Aorta (tissue), 5 donors: Measurements from ENCODE around the gene SAMD4A. TPM values are rescaled to one million over a fixed set of nuclear protein-coding genes. Genes with fewer than 3 reads are reported as not detected.

Experiments used
- ATAC-seq: fragments of 200-7000 bp; cut with Tn5 transposase; one replicate; pipeline ENCODE4 v1.9.1; 2022; ENCODE audit warnings: moderate library complexity; ENCODE audit not compliant: low FRiP score
- DNase-seq, 2 donors: peaks; one replicate each; pipeline ENCODE4 v3.0.0-alpha.2; 2020
- H3K27ac ChIP-seq, 2 donors: one replicate each; pipeline ENCODE4 v1.5.1; 2013; ENCODE audit warnings: low read length in 2 of 2, mild to moderate bottlenecking in 2 of 2, moderate library complexity in 2 of 2, control low read depth in 1 of 2, inconsistent platforms in 1 of 2, low read depth in 1 of 2
- H3K27me3 ChIP-seq, 2 donors: one replicate each; pipeline ENCODE4 v1.6.1; 2013; ENCODE audit warnings: control low read depth in 1 of 2, low read length in 1 of 2, mild to moderate bottlenecking in 1 of 2, moderate library complexity in 1 of 2; ENCODE audit not compliant: insufficient read depth in 2 of 2, control insufficient read depth in 1 of 2
- H3K36me3 ChIP-seq, 2 donors: one replicate each; pipeline ENCODE4 v1.6.1; 2013; ENCODE audit warnings: control low read depth in 1 of 2, low read length in 1 of 2, mild to moderate bottlenecking in 1 of 2; ENCODE audit not compliant: insufficient read depth in 2 of 2, control insufficient read depth in 1 of 2
- H3K4me1 ChIP-seq, 2 donors: one replicate each; pipeline ENCODE4 v1.6.1; 2013; ENCODE audit warnings: low read length in 2 of 2, control low read depth in 1 of 2, mild to moderate bottlenecking in 1 of 2, moderate library complexity in 1 of 2; ENCODE audit not compliant: insufficient read depth in 2 of 2, control insufficient read depth in 1 of 2
- H3K4me3 ChIP-seq, 2 donors: one replicate each; pipeline ENCODE4 v1.5.1; 2013; ENCODE audit warnings: low read length in 2 of 2, control low read depth in 1 of 2, mild to moderate bottlenecking in 1 of 2
- H3K9me3 ChIP-seq: one replicate; pipeline ENCODE4 v1.6.1; 2013; ENCODE audit warnings: mild to moderate bottlenecking, low read length; ENCODE audit not compliant: control insufficient read depth
- WGBS, 2 donors: extraction: QIAGEN DNeasy Blood & Tissue Kit; methylation state at CpG; one replicate each; pipeline ENCODE4 v1.1.7; 2013; 5-methylcytosine and 5-hydroxymethylcytosine counted together
- intact Hi-C, 2 donors: fragments of 100-400 bp; cut with DNase I; formaldehyde crosslinking; loops; one replicate each; pipeline versions ENCODE4 v1.14.2 to v1.15.0; 2022
- polyA plus RNA-seq, 2 donors: library from polyadenylated mRNA; stranded (reverse); fragments of 200-250 nt; gene quantifications; one replicate each; pipeline ENCODE4 v1.2.3, GENCODE V29; 2013
- total RNA-seq, 2 donors: library from RNA; stranded (reverse); fragmentation: NEBNext Ultra II Directional; extraction: Animal tissue kit (Norgen Biotek cat#: 25700); gene quantifications; one replicate each; pipeline ENCODE4 v1.2.1, GENCODE V29; 2021
- donor health status: healthy with polysubstance abuse.
- donor health status: Bipolar disorder and iron deficiency.
- donor health status: DM: no; HTN: no; CAD: no.
- donor health status: DM: no; HTN: no; CAD: no.
- donor health status: DM: yes; HTN: yes; CAD: no.

Gene SAMD4A
- total and polyA plus RNA-seq, 4 donors = 18.8 to 386 (median 102) TPM

- Histone ChIP-seq H3K4me3 (no peak overlapping the region), H3K36me3 (peaks cover 0 to 2% of the 10 kb centered on the region in 2 donors), H3K27ac (peak overlapping the region; percentile 8 to 92), H3K4me1 (peaks cover 3 to 10% of the 10 kb centered on the region in 2 donors), H3K27me3 (no peaks in the 10 kb centered on the region), H3K9me3 (no peaks in the 10 kb centered on the region)
- ATAC-seq = no peak
- intact Hi-C loops = loop anchor here (2.0 to 5.0 kb wide), 2 partner anchors 33 kb away; no protein-coding TSS in a partner anchor
- DNase-seq = peak in 1 of 2 donors; percentile 58
- WGBS, 2 donors = 54 to 56% methylated on average over 11 of the region's 11 CpGs
These were observed 87.0 kb downstream of the SAMD4A start for GRCh38 chr14:54653712-54654469.

DNA sequence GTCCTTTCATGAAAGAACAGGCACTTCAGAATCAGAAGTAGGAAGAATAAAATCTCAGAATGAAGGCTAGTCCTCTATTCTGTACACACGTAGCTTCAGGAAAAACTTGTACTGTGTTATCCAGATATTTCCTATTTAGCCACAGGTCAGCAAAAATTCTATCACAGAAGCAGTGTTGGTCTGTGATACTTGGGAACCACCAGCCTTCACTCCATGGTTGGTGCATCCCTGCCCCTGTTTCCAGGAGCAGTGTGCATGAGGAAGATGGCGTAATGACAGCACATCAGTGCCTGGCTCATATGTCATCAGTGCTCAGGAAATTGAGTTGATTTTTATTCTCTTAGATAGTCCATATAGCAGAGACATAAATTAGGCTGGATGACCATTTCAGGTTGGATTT is 87.7 kb downstream of the SAMD4A start:
- DNase-seq = no peak
- H3K36me3 ChIP-seq = no peaks in the 10 kb centered on the region
- no peak for ATAC-seq
- H3K4me1 ChIP-seq = peaks cover 3% of the 10 kb centered on the region in 2 donors
- no peaks in the 10 kb centered on the region for H3K9me3 ChIP-seq
- no peak overlapping the region for H3K4me3 ChIP-seq
- WGBS, 2 donors = 62 to 63% methylated on average over 2 of the region's 2 CpGs
- H3K27ac ChIP-seq = peak overlapping the region; percentile 6 to 54
- intact Hi-C loops = loop anchor here in 1 of 2 donors (5.0 kb wide), 1 partner anchor 33 kb away; no protein-coding TSS in a partner anchor
- no peaks in the 10 kb centered on the region for H3K27me3 ChIP-seq

DNA sequence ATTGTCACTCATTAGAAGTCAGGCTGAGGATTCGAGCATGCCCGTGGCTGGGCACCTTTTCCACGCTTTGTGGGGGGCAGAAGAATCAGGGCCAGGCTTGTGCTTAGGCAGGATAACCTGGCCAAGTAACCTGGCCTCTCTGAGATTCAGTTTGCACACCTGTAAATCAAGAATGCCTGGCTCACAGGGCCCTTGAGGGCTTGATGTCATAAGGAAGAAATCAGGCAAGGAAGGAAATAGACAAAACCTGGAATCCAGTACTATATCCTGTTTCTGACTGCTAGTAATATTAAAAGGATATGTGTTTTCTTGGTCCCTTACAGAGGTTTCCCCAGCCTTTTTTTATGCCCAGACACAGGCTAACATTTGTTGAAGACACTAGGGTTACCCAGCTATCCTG is 91.9 kb downstream of the SAMD4A start:
- ATAC-seq (no peak), DNase-seq (no peak)
- Histone ChIP-seq H3K27ac (no peak overlapping the region), H3K27me3 (no peaks in the 10 kb centered on the region), H3K4me1 (peaks cover 0 to 7% of the 10 kb centered on the region in 2 donors), H3K4me3 (no peak overlapping the region), H3K36me3 (peaks cover 0 to 3% of the 10 kb centered on the region in 2 donors), H3K9me3 (no peaks in the 10 kb centered on the region)
- intact Hi-C loops = no loop called here
- 90 to 97% methylated on average over 3 of the region's 3 CpGs for WGBS, 2 donors

DNA sequence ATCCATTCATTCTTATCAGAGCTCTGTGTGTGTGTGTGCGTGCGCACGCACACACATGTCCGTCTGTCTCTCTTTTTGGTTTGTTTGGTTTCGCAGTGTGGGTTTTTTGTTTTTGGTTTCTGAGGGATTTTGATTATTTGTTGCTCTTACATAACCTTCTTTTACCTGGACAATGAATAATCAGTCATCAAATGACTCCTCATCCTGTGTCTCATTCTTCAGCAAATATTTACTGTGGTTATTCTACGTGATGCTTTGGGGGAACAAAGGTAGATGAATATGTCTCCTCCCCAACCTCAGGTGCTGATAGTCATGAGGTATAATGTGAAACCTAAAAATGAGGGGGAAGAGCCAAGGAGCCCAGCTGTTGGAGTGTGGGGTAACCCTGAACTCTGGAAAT is 92.4 kb downstream of the SAMD4A start:
- ATAC-seq = no peak
- peaks cover 0 to 7% of the 10 kb centered on the region in 2 donors for H3K4me1 ChIP-seq
- DNase-seq = no peak
- H3K27me3 ChIP-seq = no peaks in the 10 kb centered on the region
- peaks cover 0 to 3% of the 10 kb centered on the region in 2 donors for H3K36me3 ChIP-seq
- H3K4me3 ChIP-seq = no peak overlapping the region
- intact Hi-C loops = no loop called here
- WGBS, 2 donors = 80 to 81% methylated on average over 6 of the region's 6 CpGs
- no peaks in the 10 kb centered on the region for H3K9me3 ChIP-seq
- no peak overlapping the region for H3K27ac ChIP-seq

- ATAC-seq (no peak), DNase-seq (no peak)
- Histone ChIP-seq H3K27ac (no peak overlapping the region), H3K4me1 (peaks cover 0 to 7% of the 10 kb centered on the region in 2 donors), H3K4me3 (no peak overlapping the region), H3K36me3 (peaks cover 0 to 3% of the 10 kb centered on the region in 2 donors), H3K27me3 (no peaks in the 10 kb centered on the region), H3K9me3 (no peaks in the 10 kb centered on the region)
- WGBS, 2 donors = 66 to 67% methylated on average over 4 of the region's 4 CpGs
- intact Hi-C loops = no loop called here
These were observed 93.7 kb downstream of the SAMD4A start for GRCh38 chr14:54660604-54661111.

DNA sequence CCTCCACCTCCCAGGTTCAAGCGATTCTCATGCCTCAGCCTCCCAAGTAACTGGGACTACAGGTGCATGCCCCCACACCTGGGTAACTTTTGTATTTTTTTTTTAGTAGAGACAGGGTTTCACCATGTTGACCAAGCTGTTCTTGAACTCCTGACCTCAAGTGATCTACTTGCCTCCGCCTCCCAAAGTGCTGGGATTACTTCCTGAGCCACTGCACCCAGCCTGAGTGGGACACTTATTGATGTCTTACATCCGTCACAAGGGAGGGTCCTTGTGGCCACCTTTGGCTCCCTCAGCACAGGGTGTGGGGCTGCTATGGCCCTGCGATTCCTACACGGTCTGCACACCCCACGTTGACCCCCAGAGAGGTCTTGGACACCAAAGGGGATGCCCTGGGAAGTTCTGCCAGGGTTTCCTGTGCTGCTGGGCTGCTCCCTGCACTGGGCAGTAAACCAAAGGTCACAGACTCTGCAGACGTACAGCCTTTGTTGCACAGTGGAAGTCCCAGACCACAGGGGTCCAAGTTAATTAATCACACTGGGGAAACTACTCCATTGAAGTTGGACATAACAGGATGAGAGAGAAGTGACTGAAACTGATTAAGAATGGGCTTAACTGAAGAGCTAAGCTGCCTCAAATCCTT is 95.7 kb downstream of the SAMD4A start:
- 68 to 69% methylated on average over 7 of the region's 7 CpGs for WGBS, 2 donors
- H3K4me1 ChIP-seq = peaks cover 4 to 7% of the 10 kb centered on the region in 2 donors

GRCh38 chr14:54664961-54665360 is 98.0 kb downstream of the SAMD4A start:
- Histone ChIP-seq H3K4me3 (no peak overlapping the region), H3K27ac (no peak overlapping the region), H3K9me3 (no peaks in the 10 kb centered on the region), H3K27me3 (no peaks in the 10 kb centered on the region), H3K36me3 (peaks cover 0 to 3% of the 10 kb centered on the region in 2 donors), H3K4me1 (peaks cover 4 to 9% of the 10 kb centered on the region in 2 donors)
- WGBS, 2 donors = 28 to 45% methylated on average over 2 of the region's 2 CpGs
- intact Hi-C loops = no loop called here
- no peak for DNase-seq
- ATAC-seq = no peak

More for the DNA sequence above, 95.7 kb downstream of the SAMD4A start:
- no peak overlapping the region for H3K4me3 ChIP-seq
- H3K36me3 ChIP-seq = peaks cover 0 to 3% of the 10 kb centered on the region in 2 donors
- no peaks in the 10 kb centered on the region for H3K9me3 ChIP-seq
- H3K27ac ChIP-seq = no peak overlapping the region
- DNase-seq = no peak
- intact Hi-C loops = no loop called here
- no peaks in the 10 kb centered on the region for H3K27me3 ChIP-seq
- ATAC-seq = no peak

GRCh38 chr14:54665946-54666345 is 99.0 kb downstream of the SAMD4A start:
- peaks cover 4 to 5% of the 10 kb centered on the region in 2 donors for H3K4me1 ChIP-seq

More at GRCh38 chr14:54665946-54666345, 99.0 kb downstream of the SAMD4A start:
- DNase-seq (no peak), ATAC-seq (no peak)
- H3K9me3 ChIP-seq = no peaks in the 10 kb centered on the region
- H3K27me3 ChIP-seq = no peaks in the 10 kb centered on the region
- intact Hi-C loops = no loop called here
- no peak overlapping the region for H3K27ac ChIP-seq
- H3K36me3 ChIP-seq = peaks cover 0 to 3% of the 10 kb centered on the region in 2 donors
- WGBS, 2 donors = 88 to 89% methylated on average over 1 of the region's 1 CpG
- no peak overlapping the region for H3K4me3 ChIP-seq
